GM23338 (cell line): ENCODE results near the gene TYMP. TPM values are rescaled to one million over a fixed set of nuclear protein-coding genes. Genes with fewer than 3 reads are reported as not detected.

ENCODE experiments used
- ATAC-seq: fragments of 200-7000 bp; cut with Tn5 transposase; 3 replicates; pipeline ENCODE4 v1.9.1; 2020
- DNase-seq: peaks from one replicate; pipeline ENCODE4 v3.0.0-alpha.2; 2015; ENCODE audit warnings: low spot score
- H2AFZ ChIP-seq: fragments of 200-600 bp; sonication (generic); 2 replicates; pipeline ENCODE4 v1.8.0; 2016; ENCODE audit warnings: antibody characterized with exemption, mild to moderate bottlenecking, moderate library complexity
- H3F3A ChIP-seq: fragments of 200-600 bp; sonication (generic); replicated peaks from 2 replicates; pipeline ENCODE4 v1.8.0; 2017; ENCODE audit warnings: antibody characterized with exemption, mixed run types, low read depth
- H3K27ac ChIP-seq: fragments of 200-600 bp; sonication (generic); 2 replicates; pipeline ENCODE4 v1.6.1; 2016; ENCODE audit warnings: low read depth
- H3K27me3 ChIP-seq: fragments of 200-600 bp; sonication (generic); 2 replicates; pipeline ENCODE4 v1.8.0; 2016; ENCODE audit warnings: mild to moderate bottlenecking, mixed run types, moderate library complexity; ENCODE audit not compliant: insufficient read depth
- H3K36me3 ChIP-seq: fragments of 200-600 bp; sonication (generic); 2 replicates; pipeline ENCODE4 v1.8.0; 2016; ENCODE audit warnings: mild to moderate bottlenecking; ENCODE audit not compliant: insufficient read depth
- H3K4me1 ChIP-seq: fragments of 200-600 bp; sonication (generic); 2 replicates; pipeline ENCODE4 v1.8.0; 2016; ENCODE audit warnings: mild to moderate bottlenecking, moderate library complexity; ENCODE audit not compliant: insufficient read depth
- H3K4me2 ChIP-seq: fragments of 200-600 bp; sonication (generic); 2 replicates; pipeline ENCODE4 v1.7.1; 2017; ENCODE audit warnings: mixed run types
- H3K4me3 ChIP-seq: fragments of 200-600 bp; sonication (generic); 2 replicates; pipeline ENCODE4 v1.6.1; 2016; ENCODE audit warnings: mixed run types
- H3K79me2 ChIP-seq: fragments of 200-600 bp; sonication (generic); replicated peaks from 2 replicates; pipeline ENCODE4 v1.8.0; 2017; ENCODE audit warnings: mild to moderate bottlenecking; ENCODE audit not compliant: insufficient read depth
- H3K9me2 ChIP-seq: fragments of 200-600 bp; sonication (generic); 2 replicates; pipeline ENCODE4 v1.8.0; 2017; ENCODE audit not compliant: insufficient read depth
- H4K20me1 ChIP-seq: fragments of 200-600 bp; sonication (generic); replicated peaks from 2 replicates; pipeline ENCODE4 v1.8.0; 2017; ENCODE audit warnings: mild to moderate bottlenecking; ENCODE audit not compliant: insufficient read depth
- H3K27ac Mint-ChIP-seq: 2 replicates; pipeline ENCODE4 v1.8.0; 2020; ENCODE audit warnings: inconsistent platforms, mild to moderate bottlenecking, moderate library complexity, mixed read lengths
- H3K27me3 Mint-ChIP-seq: 3 replicates; pipeline ENCODE4 v1.8.0; 2022; ENCODE audit warnings: low read depth, mild to moderate bottlenecking, moderate library complexity, mixed read lengths, inconsistent platforms; ENCODE audit not compliant: insufficient read depth, poor library complexity
- H3K36me3 Mint-ChIP-seq: 3 replicates; pipeline ENCODE4 v1.8.0; 2021; ENCODE audit warnings: low read depth, mild to moderate bottlenecking, inconsistent platforms, moderate library complexity, mixed read lengths
- H3K4me1 Mint-ChIP-seq: 3 replicates; pipeline ENCODE4 v1.8.0; 2020; ENCODE audit warnings: mild to moderate bottlenecking, inconsistent platforms, mixed read lengths
- H3K4me3 Mint-ChIP-seq: 3 replicates; pipeline ENCODE4 v1.8.0; 2021; ENCODE audit warnings: moderate library complexity, mild to moderate bottlenecking, inconsistent platforms, mixed read lengths
- H3K9me3 Mint-ChIP-seq: 3 replicates; pipeline ENCODE4 v1.8.0; 2020; ENCODE audit warnings: moderate library complexity, mild to moderate bottlenecking, inconsistent platforms, mixed read lengths
- EZH2 ChIP-seq: fragments of 200-600 bp; sonication (generic); IDR thresholded peaks from one replicate; pipeline ENCODE4 v1.8.0; 2017; ENCODE audit warnings: antibody characterized with exemption, mild to moderate bottlenecking, low read depth; ENCODE audit not compliant: unreplicated experiment
- EZH2phosphoT487 ChIP-seq: fragments of 200-600 bp; sonication (generic); IDR thresholded peaks from one replicate; pipeline ENCODE4 v1.8.1; 2018; ENCODE audit warnings: antibody characterized with exemption; ENCODE audit not compliant: unreplicated experiment
- POLR2AphosphoS5 ChIP-seq: IDR thresholded peaks from 2 replicates; pipeline ENCODE4 v1.6.1; 2016; ENCODE audit warnings: antibody characterized with exemption, low read depth
- polyA plus RNA-seq: library from polyadenylated mRNA; unstranded; fragments of >200 nt; fragmentation: Nextera tagmentation; extraction: Ambion mirVana; gene quantifications from 2 replicates; pipeline ENCODE4 v1.2.1, GENCODE V29; 2016
- total RNA-seq: library from RNA; depleted of rRNA; stranded (reverse); fragments of >200 nt; shearing (Covaris generic); gene quantifications from 2 replicates; pipeline ENCODE4 v1.2.3, GENCODE V29; 2014
- TF ChIP-seq, protein P1 (sequence below): fragments of 250-450 bp; sonication (Bioruptor Pico); IDR thresholded peaks from 2 replicates; pipeline ENCODE4 v1.5.0; 2020; ENCODE audit warnings: mild to moderate bottlenecking, moderate library complexity

TYMP gene
- total and polyA plus RNA-seq, 2 experiments from 2014 or later = 0.28 to 1.8 TPM

DNA sequence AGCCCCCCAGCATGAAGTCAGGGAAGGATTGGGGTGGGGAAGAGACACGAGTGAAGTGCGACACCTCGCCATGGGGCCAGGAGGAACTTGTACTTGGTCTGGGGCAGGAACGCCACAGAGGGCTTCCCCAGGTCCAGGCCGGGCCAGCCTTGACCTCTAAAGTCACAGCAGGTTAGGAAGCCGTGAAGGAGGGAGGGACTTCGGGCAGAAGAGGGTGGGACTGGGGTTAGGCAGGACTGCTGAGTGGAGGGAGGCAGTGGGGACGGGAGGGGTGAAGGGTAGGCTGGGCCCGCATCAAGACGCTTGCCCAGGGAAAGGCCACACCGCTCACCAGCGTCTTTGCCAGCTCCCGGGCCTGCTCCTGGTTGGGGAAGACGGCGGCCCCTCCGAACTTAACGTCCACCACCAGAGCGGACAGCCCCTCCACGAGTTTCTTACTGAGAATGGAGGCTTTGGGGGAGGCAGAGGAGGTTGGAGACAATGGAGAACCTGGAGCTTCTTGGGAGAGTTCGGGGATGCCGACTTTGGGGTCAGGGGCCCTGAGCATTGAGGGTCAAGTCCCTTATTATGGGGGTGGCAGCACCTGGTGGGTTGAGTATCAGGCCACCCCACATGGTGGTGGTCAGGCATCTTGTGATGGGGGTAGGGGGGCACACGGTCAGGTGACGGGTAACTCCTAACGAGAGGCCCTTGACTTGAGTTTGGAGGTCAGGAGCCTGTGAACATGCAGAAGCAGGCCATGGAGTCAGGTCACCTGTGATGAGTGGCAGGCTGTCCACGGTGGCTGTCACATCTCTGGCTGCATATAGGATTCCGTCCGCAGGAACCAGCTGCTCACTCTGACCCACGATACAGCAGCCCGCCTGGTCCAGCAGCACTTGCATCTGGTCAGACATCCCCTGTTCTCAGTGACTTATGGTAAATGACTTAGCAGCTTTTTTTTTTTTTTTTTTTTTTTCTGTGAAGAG lies 2.7 kb downstream of the TYMP start:
- Histone ChIP-seq H3K27me3 (peaks cover 56% of the 10 kb centered on the region), H3K27ac (no peak overlapping the region), H4K20me1 (no peaks in the 10 kb centered on the region; the same call in 1 of the 2 replicates), H3K4me3 (peak overlapping the region; percentile 84), H3K36me3 (no peaks in the 10 kb centered on the region), H3K79me2 (no peaks in the 10 kb centered on the region), H3K4me1 (peaks cover 4% of the 10 kb centered on the region; the same call in 1 of the 2 replicates), H3K9me2 (no peaks in the 10 kb centered on the region), H2AFZ (no peak overlapping the region), H3F3A (peaks cover 4% of the 10 kb centered on the region), H3K4me2 (peak overlapping the region; percentile 94)
- H3K36me3 Mint-ChIP-seq = peaks cover 9% of the 10 kb centered on the region
- H3K27me3 Mint-ChIP-seq = peaks cover 57% of the 10 kb centered on the region
- ATAC-seq (peak; percentile 23), DNase-seq (peak; percentile 67)
- TF ChIP-seq POLR2AphosphoS5 = peak; percentile 42; the same call in 1 of the 2 replicates
- TF ChIP-seq, protein P1, sequence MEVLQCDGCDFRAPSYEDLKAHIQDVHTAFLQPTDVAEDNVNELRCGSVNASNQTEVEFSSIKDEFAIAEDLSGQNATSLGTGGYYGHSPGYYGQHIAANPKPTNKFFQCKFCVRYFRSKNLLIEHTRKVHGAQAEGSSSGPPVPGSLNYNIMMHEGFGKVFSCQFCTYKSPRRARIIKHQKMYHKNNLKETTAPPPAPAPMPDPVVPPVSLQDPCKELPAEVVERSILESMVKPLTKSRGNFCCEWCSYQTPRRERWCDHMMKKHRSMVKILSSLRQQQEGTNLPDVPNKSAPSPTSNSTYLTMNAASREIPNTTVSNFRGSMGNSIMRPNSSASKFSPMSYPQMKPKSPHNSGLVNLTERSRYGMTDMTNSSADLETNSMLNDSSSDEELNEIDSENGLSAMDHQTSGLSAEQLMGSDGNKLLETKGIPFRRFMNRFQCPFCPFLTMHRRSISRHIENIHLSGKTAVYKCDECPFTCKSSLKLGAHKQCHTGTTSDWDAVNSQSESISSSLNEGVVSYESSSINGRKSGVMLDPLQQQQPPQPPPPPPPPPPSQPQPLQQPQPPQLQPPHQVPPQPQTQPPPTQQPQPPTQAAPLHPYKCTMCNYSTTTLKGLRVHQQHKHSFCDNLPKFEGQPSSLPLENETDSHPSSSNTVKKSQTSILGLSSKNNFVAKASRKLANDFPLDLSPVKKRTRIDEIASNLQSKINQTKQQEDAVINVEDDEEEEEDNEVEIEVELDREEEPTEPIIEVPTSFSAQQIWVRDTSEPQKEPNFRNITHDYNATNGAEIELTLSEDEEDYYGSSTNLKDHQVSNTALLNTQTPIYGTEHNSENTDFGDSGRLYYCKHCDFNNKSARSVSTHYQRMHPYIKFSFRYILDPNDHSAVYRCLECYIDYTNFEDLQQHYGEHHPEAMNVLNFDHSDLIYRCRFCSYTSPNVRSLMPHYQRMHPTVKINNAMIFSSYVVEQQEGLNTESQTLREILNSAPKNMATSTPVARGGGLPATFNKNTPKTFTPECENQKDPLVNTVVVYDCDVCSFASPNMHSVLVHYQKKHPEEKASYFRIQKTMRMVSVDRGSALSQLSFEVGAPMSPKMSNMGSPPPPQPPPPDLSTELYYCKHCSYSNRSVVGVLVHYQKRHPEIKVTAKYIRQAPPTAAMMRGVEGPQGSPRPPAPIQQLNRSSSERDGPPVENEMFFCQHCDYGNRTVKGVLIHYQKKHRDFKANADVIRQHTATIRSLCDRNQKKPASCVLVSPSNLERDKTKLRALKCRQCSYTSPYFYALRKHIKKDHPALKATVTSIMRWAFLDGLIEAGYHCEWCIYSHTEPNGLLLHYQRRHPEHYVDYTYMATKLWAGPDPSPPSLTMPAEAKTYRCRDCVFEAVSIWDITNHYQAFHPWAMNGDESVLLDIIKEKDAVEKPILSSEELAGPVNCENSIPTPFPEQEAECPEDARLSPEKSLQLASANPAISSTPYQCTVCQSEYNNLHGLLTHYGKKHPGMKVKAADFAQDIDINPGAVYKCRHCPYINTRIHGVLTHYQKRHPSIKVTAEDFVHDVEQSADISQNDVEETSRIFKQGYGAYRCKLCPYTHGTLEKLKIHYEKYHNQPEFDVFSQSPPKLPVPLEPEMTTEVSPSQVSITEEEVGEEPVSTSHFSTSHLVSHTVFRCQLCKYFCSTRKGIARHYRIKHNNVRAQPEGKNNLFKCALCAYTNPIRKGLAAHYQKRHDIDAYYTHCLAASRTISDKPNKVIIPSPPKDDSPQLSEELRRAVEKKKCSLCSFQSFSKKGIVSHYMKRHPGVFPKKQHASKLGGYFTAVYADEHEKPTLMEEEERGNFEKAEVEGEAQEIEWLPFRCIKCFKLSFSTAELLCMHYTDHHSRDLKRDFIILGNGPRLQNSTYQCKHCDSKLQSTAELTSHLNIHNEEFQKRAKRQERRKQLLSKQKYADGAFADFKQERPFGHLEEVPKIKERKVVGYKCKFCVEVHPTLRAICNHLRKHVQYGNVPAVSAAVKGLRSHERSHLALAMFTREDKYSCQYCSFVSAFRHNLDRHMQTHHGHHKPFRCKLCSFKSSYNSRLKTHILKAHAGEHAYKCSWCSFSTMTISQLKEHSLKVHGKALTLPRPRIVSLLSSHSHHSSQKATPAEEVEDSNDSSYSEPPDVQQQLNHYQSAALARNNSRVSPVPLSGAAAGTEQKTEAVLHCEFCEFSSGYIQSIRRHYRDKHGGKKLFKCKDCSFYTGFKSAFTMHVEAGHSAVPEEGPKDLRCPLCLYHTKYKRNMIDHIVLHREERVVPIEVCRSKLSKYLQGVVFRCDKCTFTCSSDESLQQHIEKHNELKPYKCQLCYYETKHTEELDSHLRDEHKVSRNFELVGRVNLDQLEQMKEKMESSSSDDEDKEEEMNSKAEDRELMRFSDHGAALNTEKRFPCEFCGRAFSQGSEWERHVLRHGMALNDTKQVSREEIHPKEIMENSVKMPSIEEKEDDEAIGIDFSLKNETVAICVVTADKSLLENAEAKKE = no peak
- no peak for TF ChIP-seq EZH2
- TF ChIP-seq EZH2phosphoT487 = no peak
- H3K4me1 Mint-ChIP-seq = peaks cover 11% of the 10 kb centered on the region
- peak overlapping the region; percentile 68 for H3K4me3 Mint-ChIP-seq
- no peak overlapping the region for H3K27ac Mint-ChIP-seq
- H3K9me3 Mint-ChIP-seq = peaks cover 4% of the 10 kb centered on the region; the same call in 2 of the 3 replicates
